B cell (primary cell): ENCODE results near the gene LIMK1. TPM values are rescaled to one million over a fixed set of nuclear protein-coding genes. Genes with fewer than 3 reads are reported as not detected.

Experiments
- ATAC-seq: fragments of 200-7000 bp; cut with Tn5 transposase; one replicate; pipeline ENCODE4 v1.10.0; 2021; ENCODE audit warnings: low read depth, mild to moderate bottlenecking, moderate number of reproducible peaks, moderate library complexity
- CTCF ChIA-PET: fragments of 350-600 bp; sonication (Branson Sonifier 250); formaldehyde crosslinking; loops from one replicate; lab custom pipeline; 2021; ENCODE audit warnings: antibody characterized with exemption, inconsistent platforms; lab: Charles Lee
- POLR2A ChIA-PET: fragments of 350-600 bp; sonication (Branson Sonifier 250); formaldehyde crosslinking; loops from one replicate; lab custom pipeline; 2021; ENCODE audit warnings: antibody characterized with exemption; lab: Charles Lee
- DNase-seq: peaks from one replicate; pipeline ENCODE4 v3.0.0; 2013
- H2AFZ ChIP-seq: 2 replicates; pipeline ENCODE4 v1.6.1; 2012; ENCODE audit warnings: mild to moderate bottlenecking, low read depth, low read length; ENCODE audit not compliant: insufficient read depth, poor library complexity, severe bottlenecking
- H3K27ac ChIP-seq, 2 donors: 1 replicate in 1 of 2; 2 replicates in 1 of 2; pipeline ENCODE4 v1.5.1; 2012 to 2013; ENCODE audit warnings: low read length in 2 of 2, mild to moderate bottlenecking in 2 of 2, moderate library complexity in 1 of 2
- H3K27me3 ChIP-seq, 4 experiments: fragments of 200-600 bp in 1 of 4; sonication (generic) in 1 of 4; replicated peaks in 1 of 4; 1 replicate in 2 of 4; 2 replicates in 2 of 4; pipeline versions ENCODE4 v1.6.1 to v1.7.0; 2013 to 2016; ENCODE audit warnings: low read length in 3 of 4, mild to moderate bottlenecking in 2 of 4, mixed read lengths in 1 of 4, moderate library complexity in 1 of 4; ENCODE audit not compliant: insufficient read depth in 4 of 4, control insufficient read depth in 3 of 4; ENCODE audit errors: control extremely low read depth in 1 of 4
- H3K36me3 ChIP-seq, 2 experiments: replicated peaks in 1 of 2; 1 replicate in 1 of 2; 2 replicates in 1 of 2; pipeline versions ENCODE4 v1.6.1 to v1.7.1; 2013; ENCODE audit warnings: low read length in 1 of 2; ENCODE audit not compliant: insufficient read depth in 2 of 2, control insufficient read depth in 1 of 2; ENCODE audit errors: control extremely low read depth in 1 of 2, extremely low read depth in 1 of 2
- H3K4me1 ChIP-seq, 2 donors: fragments of 200-600 bp in 1 of 2; sonication (generic) in 1 of 2; 1 replicate in 1 of 2; 2 replicates in 1 of 2; pipeline versions ENCODE4 v1.5.1 to v1.6.1; 2013 to 2017; ENCODE audit warnings: low read length in 2 of 2; ENCODE audit not compliant: control insufficient read depth in 2 of 2, insufficient read depth in 2 of 2
- H3K4me2 ChIP-seq: replicated peaks from 2 replicates; pipeline ENCODE3; 2012; ENCODE audit warnings: mild to moderate bottlenecking, low read depth, low read length; ENCODE audit not compliant: poor library complexity, severe bottlenecking
- H3K4me3 ChIP-seq, 5 experiments: fragments of 200-600 bp in 1 of 5; sonication (generic) in 1 of 5; 1 replicate in 3 of 5; 2 replicates in 2 of 5; pipeline versions ENCODE4 v1.5.1 to v1.7.0; 2011 to 2016; ENCODE audit warnings: low read length in 4 of 5, mild to moderate bottlenecking in 4 of 5, low read depth in 2 of 5, control low read depth in 1 of 5, moderate library complexity in 1 of 5; ENCODE audit not compliant: insufficient read depth in 1 of 5; ENCODE audit errors: control extremely low read depth in 1 of 5, extremely low read depth in 1 of 5
- H3K79me2 ChIP-seq: fragments of 200-600 bp; sonication (generic); one replicate; pipeline ENCODE4 v1.6.0; 2016; ENCODE audit warnings: low read length; ENCODE audit not compliant: control insufficient read depth, insufficient read depth
- H3K9ac ChIP-seq: fragments of 200-600 bp; sonication (generic); 2 replicates; pipeline ENCODE4 v1.6.1; 2017; ENCODE audit warnings: mild to moderate bottlenecking, low read length, moderate library complexity
- H3K9me3 ChIP-seq, 3 donors: one replicate each; pipeline versions ENCODE4 v1.6.1 to v1.7.1; 2013; ENCODE audit warnings: low read length in 2 of 3; ENCODE audit not compliant: control insufficient read depth in 2 of 3, insufficient read depth in 1 of 3; ENCODE audit errors: control extremely low read depth in 1 of 3
- H4K20me1 ChIP-seq: 2 replicates; pipeline ENCODE4 v1.6.0; 2012; ENCODE audit warnings: mild to moderate bottlenecking, low read length; ENCODE audit not compliant: insufficient read depth, control insufficient read depth, poor library complexity, severe bottlenecking
- H3K27ac Mint-ChIP-seq: one replicate; pipeline ENCODE4 v1.8.0; 2021; ENCODE audit warnings: mixed read lengths
- H3K27me3 Mint-ChIP-seq: one replicate; pipeline ENCODE4 v1.8.0; 2021; ENCODE audit warnings: mixed read lengths
- H3K4me1 Mint-ChIP-seq: one replicate; pipeline ENCODE4 v1.8.0; 2021; ENCODE audit warnings: mixed read lengths
- H3K4me3 Mint-ChIP-seq: one replicate; pipeline ENCODE4 v1.8.0; 2021; ENCODE audit warnings: mixed read lengths
- H3K9me3 Mint-ChIP-seq: one replicate; pipeline ENCODE4 v1.8.0; 2022; ENCODE audit warnings: mixed read lengths; ENCODE audit not compliant: insufficient read depth
- EZH2 ChIP-seq: IDR thresholded peaks from 2 replicates; pipeline ENCODE4 v1.6.1; 2012; ENCODE audit warnings: borderline replicate concordance, low read depth, mild to moderate bottlenecking, moderate library complexity, low read length; ENCODE audit not compliant: insufficient read depth, poor library complexity, severe bottlenecking
- WGBS: methylation state at CpG from one replicate; pipeline ENCODE4 v1.1.5; 2013; ENCODE audit warnings: missing lambda C conversion rate; ENCODE audit not compliant: insufficient coverage; 5-methylcytosine and 5-hydroxymethylcytosine counted together
- intact Hi-C: fragments of 100-400 bp; cut with micrococcal nuclease; formaldehyde crosslinking; loops from one replicate; pipeline ENCODE4 v1.10.0; 2022
- polyA plus RNA-seq: library from polyadenylated mRNA; depleted of rRNA; stranded (reverse); fragments of >200 nt; gene quantifications from 2 replicates; pipeline ENCODE4 v1.2.3, GENCODE V29; 2012
- total RNA-seq, 2 donors: library from RNA; stranded (reverse); fragments of 120-200 nt in 1 of 2; gene quantifications; 1 replicate in 1 of 2; 2 replicates in 1 of 2; pipeline versions ENCODE4 v1.2.3 to v1.2.4, GENCODE V29; 2013 to 2022
- TF ChIP-seq, protein P1 (sequence below): fragments of 200-600 bp; IDR thresholded peaks from one replicate; pipeline ENCODE4 v1.8.0; 2022; ENCODE audit warnings: antibody characterized with exemption, mild to moderate bottlenecking

The LIMK1 gene
- total and polyA plus RNA-seq, 2 donors (not counting 1 experiment from before 2014, with no cell fraction given): 38.7 to 70.8 TPM

DNA sequence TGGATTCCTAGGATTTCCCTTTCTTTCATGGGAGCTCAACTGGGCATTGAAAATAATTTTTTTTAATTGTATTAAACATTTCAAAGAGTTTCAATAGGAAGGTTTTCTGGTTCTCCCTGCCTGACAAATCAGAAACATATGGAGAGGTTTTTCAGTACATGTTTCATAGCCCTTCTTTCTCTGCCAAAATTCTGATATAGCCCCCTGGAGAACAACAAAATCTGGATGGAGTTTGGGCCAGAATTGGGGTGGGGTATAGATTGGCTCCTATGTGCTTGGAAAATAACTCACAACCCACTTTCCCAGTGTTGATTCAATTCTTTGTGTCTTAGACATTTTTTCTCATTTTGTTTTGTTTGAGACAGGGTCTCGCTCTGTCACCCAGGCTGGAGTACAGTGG, 66.0 kb downstream of the LIMK1 start:
- CTCF ChIA-PET: interaction anchor here (0.7 to 1.8 kb wide), 3 partner anchors 8 to 82 kb away, joined by 3 to 5 read pairs (median 3); no protein-coding TSS in a partner anchor

GRCh38 chr7:74153736-74154135, 70.1 kb downstream of the LIMK1 start:
- no peaks in the 10 kb centered on the region for H3K27me3 ChIP-seq
- POLR2A ChIA-PET: no interaction called here
- H4K20me1 ChIP-seq: no peaks in the 10 kb centered on the region
- no peaks in the 10 kb centered on the region for H3K9me3 ChIP-seq
- H3K79me2 ChIP-seq: no peaks in the 10 kb centered on the region
- H3K4me1 ChIP-seq: no peaks in the 10 kb centered on the region
- no peak overlapping the region for H3K4me2 ChIP-seq
- no peak for ATAC-seq
- no peak overlapping the region for H3K9ac ChIP-seq
- peaks cover 4% of the 10 kb centered on the region for H3K27me3 Mint-ChIP-seq
- TF ChIP-seq EZH2: no peak
- TF ChIP-seq, protein P1, sequence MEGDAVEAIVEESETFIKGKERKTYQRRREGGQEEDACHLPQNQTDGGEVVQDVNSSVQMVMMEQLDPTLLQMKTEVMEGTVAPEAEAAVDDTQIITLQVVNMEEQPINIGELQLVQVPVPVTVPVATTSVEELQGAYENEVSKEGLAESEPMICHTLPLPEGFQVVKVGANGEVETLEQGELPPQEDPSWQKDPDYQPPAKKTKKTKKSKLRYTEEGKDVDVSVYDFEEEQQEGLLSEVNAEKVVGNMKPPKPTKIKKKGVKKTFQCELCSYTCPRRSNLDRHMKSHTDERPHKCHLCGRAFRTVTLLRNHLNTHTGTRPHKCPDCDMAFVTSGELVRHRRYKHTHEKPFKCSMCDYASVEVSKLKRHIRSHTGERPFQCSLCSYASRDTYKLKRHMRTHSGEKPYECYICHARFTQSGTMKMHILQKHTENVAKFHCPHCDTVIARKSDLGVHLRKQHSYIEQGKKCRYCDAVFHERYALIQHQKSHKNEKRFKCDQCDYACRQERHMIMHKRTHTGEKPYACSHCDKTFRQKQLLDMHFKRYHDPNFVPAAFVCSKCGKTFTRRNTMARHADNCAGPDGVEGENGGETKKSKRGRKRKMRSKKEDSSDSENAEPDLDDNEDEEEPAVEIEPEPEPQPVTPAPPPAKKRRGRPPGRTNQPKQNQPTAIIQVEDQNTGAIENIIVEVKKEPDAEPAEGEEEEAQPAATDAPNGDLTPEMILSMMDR: no peak
- H2AFZ ChIP-seq: no peak overlapping the region
- no peak overlapping the region for H3K27ac Mint-ChIP-seq
- no peak overlapping the region for H3K4me3 ChIP-seq
- CTCF ChIA-PET: interaction anchor here (0.6 to 1.1 kb wide), 2 partner anchors 12 to 749 kb away, joined by 3 to 4 read pairs; no protein-coding TSS in a partner anchor
- intact Hi-C loops: no loop called here
- DNase-seq: no peak
- no peaks in the 10 kb centered on the region for H3K36me3 ChIP-seq
- no peak overlapping the region for H3K4me3 Mint-ChIP-seq
- peaks cover 3% of the 10 kb centered on the region for H3K4me1 Mint-ChIP-seq
- H3K27ac ChIP-seq: no peak overlapping the region
- H3K9me3 Mint-ChIP-seq: no peaks in the 10 kb centered on the region
- 94% methylated on average over 8 of the region's 9 CpGs for WGBS

More for the DNA sequence above, 66.0 kb downstream of the LIMK1 start:
- Histone ChIP-seq H3K4me3 (no peak overlapping the region), H3K79me2 (no peaks in the 10 kb centered on the region), H3K27me3 (no peaks in the 10 kb centered on the region), H4K20me1 (no peaks in the 10 kb centered on the region), H3K9me3 (peaks cover 0 to 9% (median 5%) of the 10 kb centered on the region in 3 donors), H3K36me3 (no peaks in the 10 kb centered on the region), H3K4me2 (no peak overlapping the region), H3K4me1 (no peaks in the 10 kb centered on the region), H3K9ac (no peak overlapping the region), H2AFZ (no peak overlapping the region), H3K27ac (no peak overlapping the region)
- Mint-ChIP-seq H3K4me1 (peaks cover 3% of the 10 kb centered on the region), H3K27me3 (peaks cover 4% of the 10 kb centered on the region), H3K9me3 (peaks cover 5% of the 10 kb centered on the region), H3K27ac (no peak overlapping the region), H3K4me3 (no peak overlapping the region)
- 100% methylated on average over 1 of the region's 1 CpG for WGBS
- ATAC-seq (no peak), DNase-seq (no peak)
- POLR2A ChIA-PET: no interaction called here
- no peak for TF ChIP-seq EZH2
- TF ChIP-seq, protein P1: no peak
- intact Hi-C loops: no loop called here
